ENCODE measurements around the gene ENHO.
"Not testable (repeated sequence)": the region's sequence is repeated elsewhere in the genome, so short reads cannot be mapped to it uniquely, and the experiment has no call there.

ENHO gene

DNA sequence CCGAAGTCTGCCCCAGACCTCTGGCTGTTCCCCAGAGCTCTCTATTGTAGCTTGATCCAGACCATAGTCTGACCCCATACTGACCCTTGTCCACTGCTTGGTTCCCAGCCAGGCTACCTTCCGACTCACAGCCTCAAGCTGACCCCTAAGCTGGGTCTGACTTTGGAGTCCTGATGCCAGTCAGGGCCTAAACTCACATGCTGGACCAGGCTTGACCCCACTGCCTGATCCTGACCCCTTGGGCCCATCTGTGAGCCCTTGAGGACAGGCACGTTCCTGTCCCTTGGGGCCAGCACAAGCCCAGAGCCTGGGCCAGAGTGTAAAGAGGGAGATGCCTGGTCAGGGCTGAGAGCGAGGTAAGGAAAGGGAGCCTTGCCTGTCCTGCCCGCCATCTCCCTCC lies 32.7 kb upstream of the ENHO start:
- DNase-seq (ENCODE audit: low read depth), result no peak

DNA sequence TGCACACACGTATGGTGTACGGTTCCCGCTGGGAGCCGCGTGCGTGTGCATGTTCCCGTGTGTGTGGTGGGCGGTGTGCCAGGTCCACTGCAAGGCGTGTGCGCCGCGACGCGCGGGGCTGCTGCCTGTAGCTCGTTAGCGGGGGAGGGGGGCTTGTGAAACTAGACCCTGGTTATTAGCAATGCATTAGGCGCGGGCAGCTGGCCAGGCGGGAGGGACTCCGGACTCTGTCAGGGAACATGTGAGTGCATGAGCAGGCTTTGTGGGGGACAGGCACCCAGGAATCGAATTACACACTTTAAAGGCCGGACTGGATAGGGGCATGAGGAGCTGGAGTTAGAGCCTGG lies 32.2 kb upstream of the ENHO start:
- no peak for DNase-seq (ENCODE audit: low read depth)

DNA sequence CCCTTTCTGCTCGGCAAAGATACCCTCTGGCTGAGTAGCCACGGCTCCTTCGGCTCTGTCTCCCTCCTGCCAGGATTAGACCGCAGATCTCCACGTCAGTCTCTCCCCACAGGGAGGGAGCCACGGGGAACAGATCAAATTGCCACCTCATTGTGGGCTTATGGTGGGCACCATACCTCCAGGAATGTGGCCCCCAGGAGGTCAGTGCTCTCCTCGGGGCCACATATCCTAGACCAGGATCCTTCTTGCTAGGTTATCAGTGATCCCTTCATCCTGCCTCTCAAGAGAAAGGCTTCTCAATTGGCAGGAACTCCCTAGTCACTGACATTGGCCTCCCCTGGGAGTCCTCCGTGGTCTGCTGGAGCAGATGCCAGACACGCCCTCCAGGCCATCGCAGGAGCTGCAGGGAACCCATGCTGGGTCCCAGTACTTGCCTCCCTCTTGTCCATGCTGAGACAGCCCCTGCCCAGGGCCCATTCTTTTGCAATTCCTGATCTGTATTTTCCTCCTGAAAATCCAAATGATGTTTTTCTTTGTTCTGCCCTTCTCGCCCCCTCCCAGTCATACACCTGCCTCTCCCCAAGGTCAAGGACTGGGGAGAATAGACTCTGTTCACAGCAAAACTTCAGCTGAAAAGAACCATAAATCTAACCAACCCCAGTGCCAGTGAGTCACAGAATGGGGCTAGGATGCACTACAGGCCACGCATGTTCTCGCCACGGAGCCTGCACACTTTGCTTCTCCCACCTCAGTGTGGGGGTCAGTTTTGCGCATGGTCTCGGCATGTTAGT lies 31.6 kb upstream of the ENHO start:
- no peak for DNase-seq (ENCODE audit: low read depth)

DNA sequence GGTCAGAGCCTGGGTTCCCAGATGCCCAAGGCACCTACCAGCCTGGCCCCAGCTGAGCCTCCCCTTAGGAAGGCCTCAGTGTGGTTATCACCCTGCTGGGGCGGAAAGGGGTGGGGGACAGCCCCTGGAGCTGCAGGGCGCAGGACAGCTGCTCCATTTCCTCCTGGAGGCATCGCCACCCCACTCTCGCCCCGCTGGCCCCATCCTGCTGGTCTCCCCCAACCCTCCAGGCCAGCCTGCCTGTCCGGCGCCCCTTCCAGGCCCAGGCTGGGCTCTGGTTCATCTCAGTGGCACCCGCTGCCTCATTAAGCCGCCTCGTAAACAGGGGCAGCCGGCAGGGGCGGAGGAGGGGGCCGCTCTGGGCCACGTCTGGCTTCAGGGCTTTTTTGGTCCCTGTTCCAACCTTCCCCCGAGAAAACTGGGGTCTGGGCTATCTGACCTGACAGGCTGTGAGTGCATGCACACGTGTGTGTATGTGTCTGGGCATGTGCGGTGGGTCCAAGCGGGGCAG lies 30.8 kb upstream of the ENHO start:
- DNase-seq (ENCODE audit: low read depth), result no peak

DNA sequence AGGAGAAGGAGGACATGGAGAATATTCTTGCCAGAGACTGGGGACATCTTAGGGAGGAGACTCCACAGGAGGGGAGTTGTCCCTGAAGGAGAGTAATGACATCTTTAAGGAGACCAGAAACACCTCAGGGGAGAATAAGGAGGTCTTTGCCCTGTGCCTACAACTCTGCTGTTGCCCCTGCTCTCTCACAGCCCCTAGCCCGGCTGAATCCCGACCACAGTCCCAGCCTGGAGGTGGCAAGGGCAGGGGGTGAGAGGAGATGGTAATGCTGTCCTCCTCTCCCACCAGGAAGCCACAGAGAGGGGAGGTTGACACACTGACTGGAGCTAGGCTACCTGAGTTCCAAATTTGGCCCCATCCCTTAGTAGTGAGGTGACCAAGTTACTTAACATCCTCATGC lies 30.2 kb upstream of the ENHO start:
- DNase-seq (ENCODE audit: low read depth), result no peak

DNA sequence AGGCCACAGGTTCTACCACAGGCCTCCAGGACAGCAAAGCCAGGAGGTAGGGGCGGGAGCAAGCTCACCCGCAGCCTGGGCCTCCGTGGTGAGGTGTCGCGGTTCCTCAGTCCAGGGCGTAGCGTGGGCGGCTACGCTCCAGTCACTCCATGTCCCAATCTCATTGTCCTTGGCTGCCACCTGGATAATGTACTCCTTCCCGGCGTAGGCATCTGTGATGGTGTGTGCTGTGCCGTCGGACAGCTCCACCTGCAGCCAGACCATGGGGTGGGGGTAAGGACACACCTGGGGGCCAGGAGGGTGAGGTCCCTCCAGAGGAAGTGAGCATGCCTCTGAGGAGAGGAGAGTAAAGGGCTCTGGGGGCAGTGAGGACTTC lies 29.8 kb upstream of the ENHO start:
- DNase-seq (ENCODE audit: low read depth), result no peak

DNA sequence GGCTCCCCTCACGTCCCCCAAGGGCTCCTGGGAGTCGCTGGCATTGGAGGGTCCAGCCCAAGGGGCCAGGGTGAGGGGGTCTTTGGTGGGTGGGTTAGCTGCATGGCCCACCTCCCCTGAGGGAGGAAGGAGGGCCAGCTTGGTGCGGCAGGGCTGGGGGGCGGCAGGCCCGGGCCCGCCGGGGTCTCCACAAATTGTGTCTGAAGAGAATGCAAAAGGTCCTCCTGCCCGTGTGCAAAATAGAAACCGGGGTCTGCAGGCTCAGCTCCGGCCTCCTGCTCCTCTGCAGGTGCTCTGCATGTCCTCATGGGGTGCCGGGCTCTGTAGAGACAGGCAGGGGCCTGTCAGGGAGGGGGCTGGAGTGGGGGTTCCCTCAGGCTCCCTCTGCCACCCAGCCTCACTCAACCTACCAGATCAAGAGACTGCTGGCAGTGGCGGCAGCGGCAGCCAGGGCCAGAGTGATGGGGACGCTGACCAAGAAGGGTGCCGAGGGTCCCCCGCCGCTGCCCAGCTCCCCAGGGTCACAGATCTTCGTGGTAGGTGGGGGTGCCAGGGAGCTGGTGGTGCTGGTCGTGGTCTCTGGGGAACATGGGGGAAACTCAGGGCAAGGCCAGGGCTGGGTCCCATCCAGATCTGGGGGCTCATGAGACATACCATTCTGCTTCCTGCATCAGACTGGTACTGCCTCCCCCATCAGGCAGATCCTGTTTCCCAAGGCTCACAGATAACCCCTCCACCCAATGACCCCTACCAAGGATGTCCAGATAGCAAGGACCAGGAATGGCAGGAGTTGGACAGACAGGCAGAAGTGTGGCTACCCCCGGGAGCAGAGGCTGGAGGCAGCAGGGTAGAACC lies 29.2 kb upstream of the ENHO start:
- DNase-seq (ENCODE audit: low read depth), result no peak

DNA sequence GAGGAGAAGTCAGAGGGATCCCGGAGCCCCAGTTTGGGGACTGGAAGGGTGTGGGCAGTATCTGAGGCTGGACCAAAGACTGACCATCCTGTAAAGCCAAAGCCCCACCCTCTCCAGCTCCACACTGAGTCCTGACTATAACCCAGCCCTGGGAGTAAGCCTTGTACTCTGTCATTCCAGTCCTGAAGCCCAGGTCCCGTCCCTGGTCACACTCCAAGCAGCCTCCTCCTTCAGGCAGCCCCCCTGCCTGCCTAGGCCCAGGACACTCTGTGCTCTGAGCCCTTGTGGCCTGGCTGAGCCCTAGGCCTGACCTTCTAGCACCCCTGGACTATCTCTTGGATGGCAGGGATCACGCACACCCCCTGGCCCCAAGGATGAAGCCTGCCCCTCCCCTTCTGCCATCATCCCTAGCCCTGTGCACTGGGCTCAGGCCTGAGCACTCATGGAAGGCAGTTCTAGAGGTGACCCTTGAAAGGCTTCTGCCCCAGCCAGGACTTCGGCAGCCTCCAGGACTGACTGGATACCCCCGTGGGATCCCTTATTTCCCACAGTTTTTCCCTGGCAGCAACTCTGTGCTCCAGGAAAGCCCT lies 28.0 kb upstream of the ENHO start:
- no peak for DNase-seq (ENCODE audit: low read depth)

DNA sequence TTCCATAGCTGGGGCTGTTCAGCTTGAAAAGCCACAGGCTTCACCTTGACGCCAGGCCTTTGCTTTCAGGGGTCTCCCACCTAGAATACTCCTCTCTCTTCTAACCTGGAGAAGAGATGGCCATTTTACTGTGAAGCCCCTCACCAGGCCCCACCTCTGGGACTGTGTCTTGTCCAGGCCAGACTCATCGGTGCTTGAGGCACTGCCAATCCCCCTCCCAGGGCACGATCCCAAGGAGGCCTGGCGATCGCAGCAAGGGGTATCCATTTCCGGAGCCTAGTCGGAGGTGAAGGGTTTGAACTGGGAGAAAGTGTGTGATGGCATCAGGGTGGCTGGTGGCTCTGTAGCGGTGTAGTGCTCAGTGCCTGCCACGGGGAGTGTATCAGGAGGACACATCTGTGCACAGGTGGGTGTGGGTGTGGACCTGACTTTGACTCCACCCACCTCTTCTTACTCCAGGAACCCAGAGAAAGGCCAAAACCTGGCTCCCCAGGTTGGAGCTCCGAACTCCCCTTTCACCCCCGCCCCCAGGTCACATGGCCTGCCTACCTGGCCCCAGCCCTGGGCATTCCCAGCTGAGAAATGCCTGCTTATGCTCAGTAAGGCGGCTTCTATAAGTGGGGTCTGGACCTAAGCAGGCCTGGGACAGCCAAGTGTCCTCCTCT lies 27.4 kb upstream of the ENHO start:
- DNase-seq (ENCODE audit: low read depth), result no peak

DNA sequence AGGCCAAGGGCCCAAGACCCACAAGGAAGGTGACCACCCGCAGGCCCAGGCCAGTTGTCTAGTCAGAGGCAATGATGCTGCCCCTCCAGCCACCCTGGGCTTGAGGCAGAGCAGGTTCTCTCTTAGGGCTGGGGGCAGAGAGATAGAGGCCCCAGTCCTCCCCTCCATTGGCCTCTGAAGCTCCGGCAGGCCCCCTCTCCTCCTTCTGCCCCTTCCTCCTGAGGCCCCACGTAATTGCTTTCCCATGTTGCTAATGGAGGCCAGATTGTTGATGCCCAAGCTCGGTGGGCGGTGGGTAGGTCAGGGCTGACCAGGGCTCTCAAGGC lies 26.6 kb upstream of the ENHO start:
- no peak for DNase-seq (ENCODE audit: low read depth)

DNA sequence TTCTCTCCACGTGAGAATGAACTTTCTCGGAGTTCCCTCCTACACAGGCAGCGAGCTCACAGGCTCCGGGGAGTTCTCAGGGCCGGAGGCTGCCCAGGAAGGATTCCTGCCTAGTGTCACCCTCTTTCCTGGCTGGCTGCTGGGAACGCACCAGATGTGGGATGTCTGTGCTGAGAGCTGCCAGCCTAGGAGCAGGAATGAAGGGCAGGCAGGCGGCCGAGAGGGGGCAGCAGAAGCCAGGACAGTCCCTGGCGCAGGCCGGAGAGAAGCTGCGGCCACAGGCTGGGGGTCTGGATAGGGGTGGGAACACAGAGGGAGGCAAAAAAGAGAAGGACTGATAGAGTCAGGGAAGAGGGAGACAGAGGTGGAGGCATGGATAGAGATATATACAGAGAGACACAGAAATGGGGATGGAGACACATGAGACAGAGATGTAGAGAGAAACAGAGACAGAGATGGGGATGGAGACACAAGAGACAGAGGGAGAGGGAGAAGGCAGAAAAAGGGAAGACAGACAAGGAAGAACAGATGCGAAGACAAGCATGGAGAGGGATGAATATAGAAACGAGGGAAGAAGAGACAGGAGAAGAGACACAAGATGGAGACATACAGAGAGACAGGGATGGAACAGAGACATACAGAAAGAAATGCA lies 25.3 kb upstream of the ENHO start:
- peak; percentile 48 for DNase-seq (ENCODE audit: low read depth)

DNA sequence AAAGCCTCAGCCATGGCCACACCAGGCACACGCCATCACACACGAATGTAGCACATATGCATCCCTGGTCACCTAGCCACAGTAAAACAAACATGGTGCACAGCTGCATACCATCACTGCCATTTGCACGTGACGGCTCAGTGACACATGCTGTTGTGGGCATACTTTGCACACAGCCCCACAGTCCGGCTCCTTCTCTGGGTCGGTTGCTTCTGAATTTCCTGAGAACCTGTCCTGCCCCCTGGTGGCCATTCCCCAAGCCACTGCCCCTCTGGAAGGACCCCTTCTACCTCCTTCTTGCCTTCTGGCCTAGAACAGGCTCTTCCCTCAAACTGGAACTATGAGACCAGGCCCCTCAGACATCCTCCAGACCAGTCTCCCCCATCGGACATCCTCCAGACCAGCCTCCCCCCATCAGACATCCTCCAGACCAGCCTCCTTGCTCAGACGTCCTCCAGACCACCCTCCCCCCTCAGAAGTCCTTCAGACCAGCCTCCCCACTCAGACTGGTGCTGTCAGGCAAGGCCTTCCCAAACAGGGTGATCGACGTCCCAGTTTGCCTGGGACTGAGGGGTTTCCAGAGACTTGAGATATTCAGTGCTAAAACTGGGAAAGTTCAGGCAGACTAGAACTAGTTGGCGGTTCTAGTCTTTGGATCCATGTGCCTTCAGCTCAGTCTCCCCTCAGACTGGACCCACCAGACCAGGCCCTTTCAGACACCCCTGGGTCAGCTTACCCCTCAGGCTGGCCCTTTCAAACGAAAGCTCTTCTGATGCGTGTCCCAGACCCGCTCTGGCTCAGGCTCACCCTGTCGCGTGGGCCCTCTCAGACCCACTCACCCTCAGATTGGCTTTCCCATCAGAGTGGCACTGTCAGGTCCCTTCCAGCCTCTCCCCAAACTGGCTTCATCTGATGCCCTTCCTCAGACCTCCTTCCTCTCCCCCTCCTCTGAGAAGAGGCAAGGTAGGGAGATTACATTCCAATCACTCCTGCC lies 24.3 kb upstream of the ENHO start:
- peak; percentile 36 for DNase-seq (ENCODE audit: low read depth)

DNA sequence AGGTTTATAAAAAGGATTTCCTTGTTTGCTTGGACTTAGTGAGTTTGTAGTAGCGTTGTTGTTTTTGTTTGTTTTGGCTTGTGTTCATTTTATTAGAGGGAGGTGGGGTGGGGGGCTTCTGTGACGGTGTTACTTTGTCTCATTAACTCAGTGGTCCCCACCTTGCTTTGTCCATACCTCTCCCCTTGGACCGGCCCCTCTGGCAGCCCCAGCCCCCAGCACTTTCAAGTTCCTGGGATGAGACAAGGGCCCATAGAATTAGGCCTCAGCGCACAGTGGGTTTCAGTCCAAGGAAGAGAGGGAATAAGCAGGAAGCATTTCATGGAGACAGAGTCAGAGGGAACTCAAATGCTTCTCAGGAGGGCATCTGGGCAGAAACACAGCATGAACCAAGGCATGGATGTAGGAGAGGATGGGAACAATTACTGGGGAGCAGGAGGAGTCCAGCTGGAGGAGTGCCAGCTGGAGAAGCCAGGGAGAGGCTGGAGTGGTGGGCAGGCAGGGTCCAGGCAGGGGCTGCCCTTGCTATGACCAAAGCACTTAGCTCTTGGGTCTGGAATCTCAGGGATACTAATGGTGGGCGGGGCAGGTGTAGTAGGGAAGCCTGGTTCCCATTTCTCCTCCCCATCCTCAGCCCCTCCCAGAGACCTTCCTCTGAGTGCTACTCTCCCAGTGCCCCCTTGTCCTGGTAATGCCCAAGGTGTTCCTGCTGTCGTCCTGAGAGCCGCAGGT lies 23.5 kb upstream of the ENHO start:
- DNase-seq (ENCODE audit: low read depth), result no peak

DNA sequence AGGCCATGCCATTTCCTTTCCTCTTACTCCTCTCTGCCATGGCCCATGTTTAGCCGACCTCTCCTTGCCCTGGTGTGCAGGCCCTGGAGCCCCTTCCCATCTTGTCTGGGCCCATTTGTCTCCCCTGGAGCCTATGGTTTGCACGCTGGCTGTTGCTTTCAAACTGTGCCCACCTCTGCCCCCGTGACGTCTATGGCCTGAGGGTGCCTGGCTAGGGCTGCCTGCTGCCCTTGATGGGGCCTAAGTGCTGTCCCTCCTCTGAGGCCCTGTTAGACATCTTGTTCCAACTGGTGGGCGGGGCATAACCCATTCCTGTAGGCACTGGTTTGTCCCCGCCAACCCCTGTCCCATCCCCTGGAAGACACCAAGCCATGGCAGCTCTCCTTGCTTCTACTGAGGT lies 22.7 kb upstream of the ENHO start:
- no peak for DNase-seq (ENCODE audit: low read depth)

DNA sequence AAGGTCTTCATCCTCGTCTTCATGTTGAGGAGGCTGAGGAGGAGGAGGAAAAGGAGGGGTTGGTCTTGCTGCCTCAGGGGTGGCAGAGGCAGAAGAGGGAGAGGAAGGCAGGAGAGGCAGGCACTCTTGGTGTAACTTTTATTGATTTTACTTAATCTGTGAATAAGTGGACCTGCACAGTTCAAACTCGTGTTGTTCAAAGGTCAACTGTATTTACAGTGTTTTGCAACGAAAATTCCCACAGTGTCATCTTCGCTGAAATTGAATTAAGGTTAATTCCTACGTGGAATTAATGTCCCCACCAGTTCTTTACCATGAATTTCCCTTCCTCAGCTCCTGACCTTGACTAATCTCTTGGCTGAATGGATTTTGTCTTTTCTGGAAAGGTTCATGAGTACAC lies 21.2 kb upstream of the ENHO start:
- no peak for DNase-seq (ENCODE audit: low read depth)

DNA sequence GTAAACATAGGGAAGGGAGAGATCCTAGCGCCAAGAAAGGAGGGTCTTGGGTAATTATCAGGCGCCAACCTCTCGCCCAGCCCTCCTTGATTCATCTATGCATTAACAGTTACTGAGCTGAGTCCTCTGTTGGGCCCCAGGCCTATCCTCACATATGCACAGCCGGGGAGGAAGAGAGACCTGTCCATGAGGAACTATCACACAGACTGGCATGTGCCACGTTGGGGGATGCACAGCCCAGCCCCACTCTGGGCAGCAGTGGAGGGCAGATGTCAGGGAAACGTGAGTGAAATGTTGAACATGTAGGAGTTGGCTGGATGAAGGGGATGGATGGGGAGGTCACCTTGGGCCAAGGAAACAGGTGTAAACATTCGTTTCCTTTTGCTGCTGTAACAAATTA lies 18.8 kb upstream of the ENHO start:
- DNase-seq (ENCODE audit: low read depth), result no peak

DNA sequence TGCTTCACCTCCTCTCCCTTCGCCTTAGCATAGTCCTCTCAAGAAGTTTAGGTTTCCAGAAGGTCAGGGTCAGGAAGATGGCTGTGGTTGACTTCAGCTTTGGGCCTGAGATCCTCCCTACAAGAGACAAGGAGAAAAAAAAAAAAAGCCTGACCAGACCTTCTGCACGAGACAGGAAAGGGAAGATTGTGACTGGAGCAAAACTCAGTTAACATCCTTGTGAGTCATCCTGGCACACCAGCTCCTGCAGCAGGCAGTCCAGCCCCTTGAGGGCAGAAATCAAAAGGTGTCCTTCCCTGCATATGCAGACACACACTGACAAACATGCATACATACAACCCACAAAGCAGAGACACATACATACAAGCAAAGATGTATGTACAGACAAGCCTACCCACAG lies 18.0 kb upstream of the ENHO start:
- DNase-seq (ENCODE audit: low read depth), result peak; percentile 42

DNA sequence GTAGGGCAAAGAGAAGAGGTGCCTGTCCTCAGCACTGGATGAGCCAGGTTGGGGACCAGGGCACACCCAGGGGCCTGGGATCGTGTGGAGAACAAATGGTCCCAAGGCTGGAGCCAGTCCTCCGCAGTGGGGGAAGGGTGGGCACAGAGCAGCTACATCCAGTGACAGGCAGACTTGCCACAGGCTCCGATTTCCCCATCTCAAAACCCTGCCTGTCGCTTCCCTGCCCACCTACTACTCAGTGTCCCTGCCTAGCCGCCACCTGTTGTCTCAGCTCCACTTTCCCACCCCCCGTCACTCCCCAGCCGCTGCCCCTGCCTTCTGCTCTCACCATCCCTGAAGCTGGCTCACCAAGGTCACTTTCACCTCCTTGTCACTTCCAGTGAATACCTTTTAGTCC lies 13.9 kb upstream of the ENHO start:
- no peak for DNase-seq (ENCODE audit: low read depth)

DNA sequence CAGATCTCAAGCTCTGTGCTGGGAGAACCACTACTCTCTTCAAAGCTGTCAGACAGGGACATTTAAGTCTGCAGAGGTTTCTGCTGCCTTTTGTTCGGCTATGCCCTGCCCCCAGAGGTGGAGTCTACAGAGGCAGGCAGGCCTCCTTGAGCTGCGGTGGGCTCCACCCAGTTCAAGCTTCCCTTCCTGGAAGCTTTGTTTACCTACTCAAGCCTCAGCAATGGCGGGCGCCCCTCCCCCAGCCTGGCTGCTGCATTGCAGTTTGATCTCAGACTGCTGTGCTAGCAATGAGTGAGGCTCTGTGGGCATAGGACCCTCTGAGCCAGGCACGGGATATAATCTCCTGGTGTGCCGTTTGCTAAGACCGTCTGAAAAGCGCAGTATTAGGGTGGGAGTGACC lies 9.3 kb upstream of the ENHO start:
- DNase-seq (ENCODE audit: low read depth), result not testable (repeated sequence)

DNA sequence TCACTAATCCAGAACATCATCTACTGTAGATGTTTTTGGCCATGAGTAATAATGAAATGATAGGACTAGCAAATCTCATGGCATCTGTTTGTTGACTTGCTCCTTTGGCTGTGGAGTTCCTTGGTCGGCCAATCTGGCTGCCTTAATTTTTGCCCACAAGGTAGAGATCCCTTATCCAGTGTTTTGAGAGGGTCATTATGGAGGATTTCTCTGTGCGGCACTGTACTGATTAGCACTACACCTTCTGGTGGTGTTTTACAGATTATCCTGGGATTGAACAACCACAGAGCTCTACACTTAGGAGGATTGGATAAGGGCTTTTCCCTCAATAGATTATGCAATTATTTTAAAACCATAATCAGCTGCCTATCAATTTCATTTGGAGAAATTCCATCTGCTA lies 3.2 kb upstream of the ENHO start:
- DNase-seq (ENCODE audit: low read depth), result no peak

Measured in GM04504 (cell line).